Heart left ventricle (tissue), 16 donors: ENCODE data around the gene NFASC. TPM values are rescaled to one million over a fixed set of nuclear protein-coding genes. Genes with fewer than 3 reads are reported as not detected.

Source experiments
- ATAC-seq, 4 donors: fragments of 200-7000 bp; cut with Tn5 transposase; one replicate each; pipeline ENCODE4 v1.9.1; 2020 to 2022; ENCODE audit warnings: moderate library complexity in 4 of 4, mild to moderate bottlenecking in 3 of 4, moderate number of reproducible peaks in 1 of 4
- DNase-seq, 5 donors: peaks; one replicate each; pipeline ENCODE4 v3.0.0-alpha.2; 2020
- H3K27ac ChIP-seq, 12 donors: fragments of 200-600 bp; sonication (generic) in 4 of 12; one replicate each; pipeline versions ENCODE4 v1.5.0 to v1.8.0; 2016 to 2022; ENCODE audit warnings: mild to moderate bottlenecking in 2 of 12
- H3K27me3 ChIP-seq, 9 donors: fragments of 200-600 bp; sonication (generic) in 2 of 9; one replicate each; pipeline versions ENCODE4 v1.5.1 to v1.8.0; 2016 to 2022; ENCODE audit warnings: mild to moderate bottlenecking in 3 of 9
- H3K36me3 ChIP-seq, 9 donors: fragments of 200-600 bp; sonication (generic) in 2 of 9; one replicate each; pipeline versions ENCODE4 v1.5.0 to v1.8.0; 2018 to 2022; ENCODE audit warnings: mild to moderate bottlenecking in 2 of 9
- H3K4me1 ChIP-seq, 12 donors: fragments of 200-600 bp; sonication (generic) in 4 of 12; one replicate each; pipeline versions ENCODE4 v1.5.0 to v1.8.0; 2016 to 2022; ENCODE audit warnings: mild to moderate bottlenecking in 3 of 12
- H3K4me3 ChIP-seq, 12 donors: fragments of 200-600 bp; sonication (generic) in 4 of 12; one replicate each; pipeline versions ENCODE4 v1.5.0 to v1.8.0; 2017 to 2022; ENCODE audit warnings: mild to moderate bottlenecking in 9 of 12, moderate library complexity in 4 of 12
- H3K9me3 ChIP-seq, 12 donors: fragments of 200-600 bp; sonication (generic) in 4 of 12; one replicate each; pipeline versions ENCODE4 v1.5.0 to v1.8.0; 2016 to 2022; ENCODE audit warnings: mild to moderate bottlenecking in 1 of 12
- CTCF ChIP-seq, 12 donors: fragments of 200-600 bp; sonication (generic) in 4 of 12; IDR thresholded peaks; one replicate each; pipeline versions ENCODE4 v1.5.0 to v1.8.0; 2018 to 2022; ENCODE audit warnings: antibody characterized with exemption in 12 of 12, mild to moderate bottlenecking in 5 of 12
- POLR2A ChIP-seq, 2 donors: fragments of 450-650 bp; IDR thresholded peaks; one replicate each; pipeline ENCODE4 v1.6.1; 2017; ENCODE audit warnings: antibody characterized with exemption in 2 of 2, mild to moderate bottlenecking in 2 of 2, moderate library complexity in 2 of 2
- WGBS, 4 donors: extraction: QIAGEN DNeasy Blood & Tissue Kit in 2 of 4; methylation state at CpG; one replicate each; pipeline versions ENCODE4 v1.1.5 to v1.1.7; 2013 to 2018; 5-methylcytosine and 5-hydroxymethylcytosine counted together
- intact Hi-C, 10 donors: fragments of 100-400 bp; cut with DNase I; formaldehyde crosslinking; loops; one replicate each; pipeline versions ENCODE4 v1.11.1 to v1.14.2; 2022
- polyA plus RNA-seq, 2 donors: library from polyadenylated mRNA; stranded (reverse); fragments of 200-250 nt; gene quantifications; one replicate each; pipeline ENCODE4 v1.2.3, GENCODE V29; 2013
- total RNA-seq, 9 donors: library from RNA; depleted of rRNA in 2 of 9; stranded (reverse); fragments of >200 nt in 2 of 9; fragmentation: NEBNext Ultra II Directional in 3 of 9; extraction: Animal tissue kit (Norgen Biotek cat#: 25700) in 3 of 9; gene quantifications; one replicate each; pipeline versions ENCODE4 v1.1.0 to v1.2.4, GENCODE V29; 2016 to 2023
- donor health status: ischemic (EF 13 %, LVEDD 7.1; RV severe dilation, severe dysfunction).
- donor health status: healthy with polysubstance abuse.
- donor health status: DM: no; HTN: yes; CAD: no.
- donor health status: DM: no; HTN: no; CAD: no.
- donor health status: ischemic (EF 25% LVEDD 6.9; RV normal size, moderate dysfunction).
- donor health status: ischemic (EF 25% LVEDD 5.7; RV mildly dilated, moderate dysfunction).
- donor health status: healthy.
- donor health status: DM: yes; HTN: yes; CAD: no.
- donor health status: ischemic (EF 35%, LVEDD 5.7; RV mildly dilated, moderate dysfunction).
- donor health status: nonischemic (EF 11% LVEDD 7.7; RV severe dilation, severe dysfunction).
- donor health status: DM: yes; HTN: yes; CAD: no.
- donor health status: PGD.
- donor health status: ischemic (EF 29% LVEDD 5.4; RV normal size, mild dysfunction).
- donor health status: nonischemic (EF 23%, LVEDD 6.1; RV moderate dilation, normal function).

The NFASC gene
- total and polyA plus RNA-seq, 11 donors: 2.5 to 14.6 (median 10.3) TPM

DNA sequence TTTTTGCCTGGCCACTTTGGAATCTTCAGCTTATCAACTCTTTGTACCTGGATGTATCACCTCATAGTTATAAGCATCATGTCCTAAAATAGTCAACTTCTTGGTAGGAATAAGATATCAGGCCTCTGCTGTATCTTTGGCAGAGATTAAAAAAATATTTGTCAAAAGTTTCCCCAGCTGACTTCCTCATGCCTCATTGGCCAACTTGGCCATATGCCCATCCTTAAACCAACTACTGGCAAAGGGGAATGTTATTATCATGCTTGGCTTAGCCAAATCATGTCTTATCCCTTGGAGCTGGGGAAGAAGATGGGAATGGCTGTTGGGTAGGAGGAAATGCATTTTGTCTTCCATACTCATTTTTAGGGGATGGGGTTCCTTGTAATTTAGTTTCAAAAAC is 23.4 kb downstream of the NFASC start:
- H3K27me3 ChIP-seq: peaks cover 0 to 45% (median 8%) of the 10 kb centered on the region in 9 donors
- H3K9me3 ChIP-seq: no peaks in the 10 kb centered on the region
- no peak overlapping the region for H3K4me3 ChIP-seq
- intact Hi-C loops: loop anchor here in 1 of 10 donors (5.0 kb wide), 1 partner anchor 33 kb away; no protein-coding TSS in a partner anchor
- ATAC-seq (no peak), DNase-seq (no peak)
- H3K4me1 ChIP-seq: peaks cover 0 to 29% (median 12%) of the 10 kb centered on the region in 12 donors
- H3K36me3 ChIP-seq: no peaks in the 10 kb centered on the region
- H3K27ac ChIP-seq: no peak overlapping the region
- TF ChIP-seq CTCF (IDR thresholded peaks at IDR 0.05): no peak
- TF ChIP-seq POLR2A (IDR thresholded peaks at IDR 0.05): no peak

- H3K4me3 ChIP-seq: no peak overlapping the region
- H3K4me1 ChIP-seq: peaks cover 0 to 26% (median 7%) of the 10 kb centered on the region in 12 donors
- H3K36me3 ChIP-seq: no peaks in the 10 kb centered on the region
- no peak for TF ChIP-seq POLR2A (IDR thresholded peaks at IDR 0.05)
- no peak for TF ChIP-seq CTCF (IDR thresholded peaks at IDR 0.05)
- H3K27ac ChIP-seq: no peak overlapping the region
- no peaks in the 10 kb centered on the region for H3K9me3 ChIP-seq
- intact Hi-C loops: loop anchor here in 1 of 10 donors (5.0 kb wide), 1 partner anchor 33 kb away; no protein-coding TSS in a partner anchor
- ATAC-seq: no peak
- DNase-seq: no peak
- H3K27me3 ChIP-seq: peaks cover 0 to 45% (median 9%) of the 10 kb centered on the region in 9 donors
- WGBS, 4 donors: 65 to 80% (median 73%) methylated on average over 1 of the region's 1 CpG
Observed at GRCh38 chr1:204894606-204895005, 23.9 kb downstream of the NFASC start.

- ATAC-seq: no peak
- DNase-seq: no peak
- no peaks in the 10 kb centered on the region for H3K9me3 ChIP-seq
- no peaks in the 10 kb centered on the region for H3K36me3 ChIP-seq
- WGBS, 4 donors: 87 to 92% (median 89%) methylated on average over 6 of the region's 6 CpGs
- no peak overlapping the region for H3K27ac ChIP-seq
- intact Hi-C loops: no loop called here
- peaks cover 0 to 52% (median 9%) of the 10 kb centered on the region in 9 donors for H3K27me3 ChIP-seq
- TF ChIP-seq POLR2A (IDR thresholded peaks at IDR 0.05) (no peak), CTCF (IDR thresholded peaks at IDR 0.05) (no peak)
- peaks cover 0 to 15% (median 0%) of the 10 kb centered on the region in 12 donors for H3K4me1 ChIP-seq
- H3K4me3 ChIP-seq: no peak overlapping the region
Observed at GRCh38 chr1:204896023-204896422, 25.4 kb downstream of the NFASC start.

DNA sequence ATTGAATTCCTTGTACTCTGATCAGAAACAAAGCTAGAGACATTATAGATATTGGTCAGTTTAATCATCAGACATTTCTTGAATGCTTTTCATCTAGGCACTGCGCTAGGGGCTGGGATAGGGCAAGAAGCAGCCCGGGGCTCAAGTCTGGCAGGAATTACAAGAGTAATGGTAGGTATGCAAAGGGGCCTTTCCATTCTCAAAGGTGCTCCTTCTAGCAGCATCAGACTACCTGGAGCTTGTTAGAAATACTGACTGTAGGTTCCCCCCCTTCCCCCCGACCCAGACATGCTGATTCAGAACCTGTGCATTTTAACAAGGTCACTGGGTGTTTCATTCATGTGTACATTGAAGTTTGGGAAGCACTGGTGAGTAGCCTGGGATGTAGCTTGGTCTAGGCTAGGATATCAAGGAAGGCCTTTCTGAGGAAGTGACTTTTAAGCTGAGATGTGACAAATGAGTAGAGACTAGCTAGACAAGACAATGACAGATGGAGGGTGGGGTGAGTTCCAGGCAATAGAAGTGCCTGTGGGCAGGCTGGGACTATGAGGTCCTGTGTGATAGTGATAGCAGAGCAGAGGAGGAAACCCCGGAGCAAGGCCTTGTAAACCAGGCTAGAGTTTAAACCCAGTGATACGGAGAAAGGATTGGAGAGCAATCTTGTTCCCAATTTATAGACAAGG is 26.3 kb downstream of the NFASC start:
- ATAC-seq: no peak
- Histone ChIP-seq H3K9me3 (no peaks in the 10 kb centered on the region), H3K36me3 (no peaks in the 10 kb centered on the region), H3K27ac (no peak overlapping the region), H3K4me3 (no peak overlapping the region), H3K4me1 (peaks cover 0 to 15% (median 0%) of the 10 kb centered on the region in 12 donors), H3K27me3 (peaks cover 0 to 43% (median 8%) of the 10 kb centered on the region in 9 donors)
- intact Hi-C loops: no loop called here
- WGBS, 4 donors: 86 to 90% (median 87%) methylated on average over 5 of the region's 5 CpGs
- DNase-seq: no peak
- TF ChIP-seq POLR2A (IDR thresholded peaks at IDR 0.05) (no peak), CTCF (IDR thresholded peaks at IDR 0.05) (no peak)
